Common myeloid progenitor, CD34-positive (primary cell): ENCODE data around the gene TIMM22.
A peak's percentile ranks its signal among the peaks of the same experiment; 100 is the strongest.
"Not testable (repeated sequence)": the region's sequence is repeated elsewhere in the genome, so short reads cannot be mapped to it uniquely, and the experiment has no call there.

Source experiments
- CTCF ChIA-PET: fragments of 350-600 bp; sonication (Branson Sonifier 250); formaldehyde crosslinking; loops from one replicate; lab custom pipeline; 2021; ENCODE audit warnings: antibody characterized with exemption; lab: Charles Lee
- POLR2A ChIA-PET: fragments of 350-600 bp; sonication (Branson Sonifier 250); formaldehyde crosslinking; loops from one replicate; lab custom pipeline; 2021; ENCODE audit warnings: antibody characterized with exemption; lab: Charles Lee
- DNase-seq, 3 donors: peaks; one replicate each; pipeline versions ENCODE4 v3.0.0 to v3.0.0-alpha.2; 2013
- H3K27ac ChIP-seq, 2 experiments: 1 replicate in 1 of 2; 2 replicates in 1 of 2; pipeline ENCODE4 v1.7.0; 2013; ENCODE audit warnings: inconsistent platforms in 2 of 2, low read length in 2 of 2, mild to moderate bottlenecking in 2 of 2, low read depth in 1 of 2, moderate library complexity in 1 of 2; ENCODE audit not compliant: severe bottlenecking in 2 of 2, insufficient read depth in 1 of 2, poor library complexity in 1 of 2
- H3K27me3 ChIP-seq, 5 experiments: replicated peaks in 2 of 5; 1 replicate in 3 of 5; 2 replicates in 2 of 5; pipeline versions ENCODE4 v1.6.1 to v1.7.0; 2013; ENCODE audit warnings: low read length in 4 of 5, mild to moderate bottlenecking in 2 of 5, moderate library complexity in 2 of 5, inconsistent platforms in 1 of 5; ENCODE audit not compliant: insufficient read depth in 5 of 5, control insufficient read depth in 4 of 5
- H3K36me3 ChIP-seq, 4 experiments: 1 replicate in 2 of 4; 2 replicates in 2 of 4; pipeline versions ENCODE4 v1.6.1 to v1.7.0; 2013; ENCODE audit warnings: low read length in 3 of 4, control low read depth in 1 of 4, mild to moderate bottlenecking in 1 of 4; ENCODE audit not compliant: control insufficient read depth in 4 of 4, insufficient read depth in 4 of 4
- H3K4me1 ChIP-seq, 4 experiments: 1 replicate in 3 of 4; 2 replicates in 1 of 4; pipeline versions ENCODE4 v1.6.1 to v1.7.1; 2013; ENCODE audit warnings: low read length in 3 of 4, mild to moderate bottlenecking in 3 of 4, control low read depth in 1 of 4, inconsistent platforms in 1 of 4, moderate library complexity in 1 of 4; ENCODE audit not compliant: control insufficient read depth in 4 of 4, insufficient read depth in 4 of 4; ENCODE audit errors: control extremely low read depth in 1 of 4
- H3K4me3 ChIP-seq, 7 experiments: 1 replicate in 4 of 7; 2 replicates in 3 of 7; pipeline versions ENCODE4 v1.5.1 to v1.7.0; 2013; ENCODE audit warnings: mild to moderate bottlenecking in 7 of 7, low read length in 6 of 7, moderate library complexity in 6 of 7, inconsistent platforms in 2 of 7, low read depth in 2 of 7, control low read depth in 1 of 7; ENCODE audit not compliant: insufficient read depth in 4 of 7, control insufficient read depth in 1 of 7; ENCODE audit errors: extremely low read depth in 1 of 7
- H3K9me3 ChIP-seq, 5 experiments: 1 replicate in 4 of 5; 2 replicates in 1 of 5; pipeline versions ENCODE4 v1.6.1 to v1.7.1; 2013; ENCODE audit warnings: low read length in 4 of 5, mild to moderate bottlenecking in 2 of 5, inconsistent platforms in 1 of 5, low read depth in 1 of 5, moderate library complexity in 1 of 5; ENCODE audit not compliant: control insufficient read depth in 4 of 5, insufficient read depth in 2 of 5; ENCODE audit errors: control extremely low read depth in 1 of 5
- WGBS: methylation state at CpG from one replicate; pipeline ENCODE4 v1.1.5; 2013; ENCODE audit not compliant: insufficient coverage; 5-methylcytosine and 5-hydroxymethylcytosine counted together

Gene TIMM22

DNA sequence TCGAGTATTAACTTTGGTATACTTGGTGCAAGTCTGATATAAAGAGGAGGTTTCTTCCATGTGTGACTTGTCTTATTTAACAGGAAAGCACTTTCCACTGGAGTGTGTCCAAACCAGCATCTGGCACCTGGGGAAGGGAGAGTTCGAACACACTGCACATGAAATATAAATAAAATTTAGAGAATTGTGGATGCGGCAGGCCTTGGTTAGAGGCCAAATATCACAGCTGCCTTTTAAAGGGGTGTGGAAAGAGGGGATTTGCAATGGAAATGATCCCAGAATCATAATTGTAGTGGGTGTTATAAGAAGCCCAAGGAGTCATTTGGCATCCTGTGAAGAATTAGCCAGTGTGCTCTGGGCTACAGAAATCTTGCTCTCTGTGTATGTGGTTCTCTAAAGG is 13.0 kb upstream of the TIMM22 start:
- WGBS: 75% methylated on average over 1 of the region's 3 CpGs
- POLR2A ChIA-PET: interaction anchor here (0.7 kb wide), 1 partner anchor 105 kb away, joined by 3 read pairs; no protein-coding TSS in a partner anchor

DNA sequence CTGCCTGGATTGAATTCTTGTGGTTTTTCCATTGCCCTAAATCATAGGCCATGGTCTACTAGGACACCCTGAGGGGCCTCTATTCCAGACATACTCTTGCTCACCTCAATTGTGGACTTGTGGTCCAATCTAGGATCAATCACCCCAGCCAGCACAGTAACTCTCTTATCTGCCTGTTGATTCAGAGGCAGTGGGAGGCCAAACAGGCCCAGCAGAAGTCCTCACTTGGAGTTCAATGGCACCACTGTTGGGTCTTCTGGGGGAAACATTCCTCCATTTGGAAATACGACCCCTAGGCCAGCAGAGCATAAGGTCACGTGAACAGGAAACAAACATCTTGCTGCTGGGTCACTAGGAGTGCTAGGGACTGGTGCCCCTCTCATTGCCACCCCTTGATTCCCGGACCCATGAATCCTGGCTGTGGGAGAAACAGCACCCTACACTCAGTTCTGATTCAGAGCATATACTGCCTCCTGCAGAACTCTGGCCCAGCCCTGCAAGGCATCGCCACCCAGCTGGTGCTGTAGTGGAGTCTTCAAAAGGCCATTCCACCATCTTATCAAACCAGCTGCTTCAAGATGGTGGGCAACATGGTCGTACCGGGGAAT is 10.5 kb upstream of the TIMM22 start:
- CTCF ChIA-PET: interaction anchor here (0.8 to 8.4 kb wide), 5 partner anchors 10 to 191 kb away, joined by 3 to 38 read pairs (median 4); no protein-coding TSS in a partner anchor
- no peak for DNase-seq
- no peaks in the 10 kb centered on the region for H3K9me3 ChIP-seq
- no peaks in the 10 kb centered on the region for H3K4me1 ChIP-seq
- POLR2A ChIA-PET: no interaction called here
- 95% methylated on average over 6 of the region's 6 CpGs for WGBS
- no peak overlapping the region for H3K27ac ChIP-seq
- H3K36me3 ChIP-seq: no peaks in the 10 kb centered on the region
- peaks cover 0 to 2% (median 0%) of the 10 kb centered on the region in 5 experiments for H3K27me3 ChIP-seq
- H3K4me3 ChIP-seq: no peak overlapping the region

More for the DNA sequence above, 13.0 kb upstream of the TIMM22 start:
- Histone ChIP-seq H3K36me3 (no peaks in the 10 kb centered on the region), H3K27me3 (peaks cover 0 to 4% (median 0%) of the 10 kb centered on the region in 5 experiments), H3K4me3 (no peak overlapping the region), H3K4me1 (peaks cover 0 to 10% (median 9%) of the 10 kb centered on the region in 4 experiments), H3K27ac (no peak overlapping the region), H3K9me3 (no peaks in the 10 kb centered on the region)
- no peak for DNase-seq
- CTCF ChIA-PET: interaction anchor here (0.9 to 8.4 kb wide), 3 partner anchors 104 to 188 kb away, joined by 3 to 38 read pairs (median 5); no protein-coding TSS in a partner anchor

DNA sequence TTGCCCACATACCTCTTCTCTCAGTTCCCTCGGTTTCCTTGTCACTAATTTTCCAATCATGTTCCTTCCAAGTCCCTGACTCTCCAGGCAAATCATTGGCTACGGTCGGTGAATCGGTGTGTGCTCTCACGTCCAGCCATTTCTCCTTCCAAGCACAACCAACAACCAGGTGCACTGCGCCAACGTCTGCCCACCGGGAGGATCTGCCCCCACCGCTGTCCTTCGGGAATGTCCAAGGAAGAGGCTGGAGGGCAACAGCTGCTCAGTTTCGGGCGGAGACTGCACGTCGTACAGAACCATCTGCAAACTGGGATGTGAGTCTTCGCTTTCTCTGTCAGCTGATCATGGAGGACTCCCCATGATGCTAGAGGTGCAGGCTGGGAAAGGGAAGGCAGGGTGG is 9.0 kb upstream of the TIMM22 start:
- no peak overlapping the region for H3K27ac ChIP-seq
- ChIA-PET POLR2A (no interaction called here), CTCF (no interaction called here)
- no peak for DNase-seq
- no peaks in the 10 kb centered on the region for H3K36me3 ChIP-seq
- peaks cover 0 to 2% (median 0%) of the 10 kb centered on the region in 5 experiments for H3K27me3 ChIP-seq
- H3K4me3 ChIP-seq: no peak overlapping the region
- WGBS: 93% methylated on average over 13 of the region's 15 CpGs
- H3K9me3 ChIP-seq: peaks cover 0 to 5% (median 2%) of the 10 kb centered on the region in 5 experiments
- H3K4me1 ChIP-seq: no peaks in the 10 kb centered on the region

DNA sequence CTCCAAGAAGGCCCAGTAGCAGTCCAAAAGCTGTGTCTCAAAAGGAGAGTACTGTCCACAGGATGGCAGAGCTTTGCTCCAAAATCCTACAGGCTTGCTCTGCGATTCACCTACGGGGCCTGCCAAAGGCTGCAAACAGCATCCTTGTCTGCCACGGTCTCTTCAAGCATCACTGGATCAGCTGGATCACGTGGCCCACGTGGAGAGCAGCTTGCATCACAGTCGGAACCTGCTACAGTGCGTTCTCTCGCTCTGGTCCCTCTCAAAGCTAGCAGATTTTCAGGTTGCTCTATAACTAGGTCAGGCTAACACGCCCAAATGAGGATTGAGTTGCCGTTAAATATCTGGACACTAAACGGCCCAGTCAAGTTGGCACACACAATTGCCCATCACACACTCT is 8.4 kb upstream of the TIMM22 start:
- Histone ChIP-seq H3K9me3 (peaks cover 0 to 7% (median 3%) of the 10 kb centered on the region in 5 experiments), H3K36me3 (no peaks in the 10 kb centered on the region), H3K4me1 (no peaks in the 10 kb centered on the region), H3K4me3 (no peak overlapping the region), H3K27me3 (peaks cover 0 to 2% (median 0%) of the 10 kb centered on the region in 5 experiments), H3K27ac (no peak overlapping the region)
- ChIA-PET CTCF (no interaction called here), POLR2A (no interaction called here)
- no peak for DNase-seq
- 97% methylated on average over 9 of the region's 11 CpGs for WGBS

- Histone ChIP-seq H3K27me3 (no peaks in the 10 kb centered on the region), H3K27ac (no peak overlapping the region), H3K4me3 (no peak overlapping the region), H3K36me3 (no peaks in the 10 kb centered on the region), H3K4me1 (peaks cover 6 to 8% (median 6%) of the 10 kb centered on the region in 4 experiments), H3K9me3 (peaks cover 0 to 9% (median 6%) of the 10 kb centered on the region in 5 experiments)
- no peak for DNase-seq
- WGBS: 82% methylated on average over 9 of the region's 13 CpGs
- CTCF ChIA-PET: interaction anchor here (1.4 to 2.1 kb wide), 2 partner anchors 10 to 12 kb away, joined by 5 to 6 read pairs; no protein-coding TSS in a partner anchor
- POLR2A ChIA-PET: no interaction called here
Observed at GRCh38 chr17:992933-993332, 4.0 kb upstream of the TIMM22 start.

DNA sequence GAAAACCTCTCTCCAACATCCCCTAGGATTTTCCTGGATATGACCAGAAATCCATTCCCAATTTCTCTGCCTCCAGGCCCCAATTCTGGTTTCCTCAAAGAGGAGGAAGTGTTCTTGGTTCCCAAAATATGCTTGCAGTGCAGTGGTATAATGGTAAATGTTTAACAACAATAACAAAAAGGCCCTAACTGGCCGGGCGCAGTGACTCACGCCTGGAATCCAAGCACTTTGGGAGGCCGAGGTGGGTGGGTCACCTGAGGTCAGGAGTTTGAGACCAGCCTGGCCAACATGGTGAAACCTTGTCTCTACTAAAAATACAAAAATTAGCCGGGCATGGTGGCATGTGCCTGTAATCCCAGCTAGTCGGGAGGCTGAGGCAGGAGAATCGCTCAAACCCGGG is 1.6 kb upstream of the TIMM22 start:
- H3K9me3 ChIP-seq, H3K27me3 ChIP-seq, H3K36me3 ChIP-seq, DNase-seq, POLR2A ChIA-PET, H3K4me3 ChIP-seq, H3K27ac ChIP-seq: not testable (repeated sequence)
- peaks cover 8 to 17% (median 12%) of the 10 kb centered on the region in 4 experiments for H3K4me1 ChIP-seq
- WGBS: 94% methylated on average over 4 of the region's 8 CpGs
- CTCF ChIA-PET: interaction anchor here (1.8 to 2.7 kb wide), 3 partner anchors 10 to 203 kb away, joined by 5 to 15 read pairs (median 7); no protein-coding TSS in a partner anchor

DNA sequence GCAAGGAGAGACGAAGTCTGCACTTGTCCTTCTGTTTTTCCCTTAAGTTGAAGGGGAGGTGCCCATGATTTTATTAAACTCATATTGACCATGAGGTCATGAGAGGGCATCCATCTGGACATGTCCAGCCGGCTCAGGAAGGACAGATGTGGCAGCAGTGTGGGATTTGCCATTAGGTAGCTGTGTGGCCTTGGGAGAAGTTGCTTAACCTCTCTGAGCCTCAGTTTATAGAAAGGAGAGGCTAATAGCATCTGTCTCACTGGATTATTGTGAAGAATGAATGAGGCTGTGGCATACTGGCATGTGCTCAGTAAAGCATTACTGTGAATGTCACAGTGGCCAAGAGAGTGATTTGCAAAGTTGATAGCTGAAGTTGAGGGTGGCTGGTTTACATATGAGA is 1.2 kb downstream of the TIMM22 start:
- DNase-seq: no peak
- H3K4me1 ChIP-seq: peaks cover 8 to 17% (median 12%) of the 10 kb centered on the region in 4 experiments
- 89% methylated on average over 2 of the region's 2 CpGs for WGBS
- no peak overlapping the region for H3K27ac ChIP-seq
- H3K36me3 ChIP-seq: peaks cover 8 to 37% (median 29%) of the 10 kb centered on the region in 4 experiments
- peaks cover 0 to 6% (median 0%) of the 10 kb centered on the region in 5 experiments for H3K9me3 ChIP-seq
- ChIA-PET CTCF (interaction anchor here (1.8 to 2.6 kb wide), 2 partner anchors 17 to 203 kb away, joined by 7 to 20 read pairs; no protein-coding TSS in a partner anchor), POLR2A (no interaction called here)
- H3K4me3 ChIP-seq: peak overlapping the region in 6 of 7 experiments; percentile 5 to 100 (median 94)
- H3K27me3 ChIP-seq: no peaks in the 10 kb centered on the region
